Ovary (tissue), 9 donors: Measurements from ENCODE around the gene SEMA5A. TPM values are rescaled to one million over a fixed set of nuclear protein-coding genes. Genes with fewer than 3 reads are reported as not detected.
A peak's percentile ranks its signal among the peaks of the same experiment; 100 is the strongest.

Source experiments
- DNase-seq, 5 donors: peaks; one replicate each; pipeline ENCODE4 v3.0.0-alpha.2; 2019 to 2020
- H3K27ac ChIP-seq, 2 donors: fragments of 200-600 bp; one replicate each; pipeline versions ENCODE4 v1.5.1 to v1.8.0; 2019 to 2022
- H3K27me3 ChIP-seq: fragments of 200-600 bp; one replicate; pipeline ENCODE4 v1.8.0; 2022
- H3K36me3 ChIP-seq: fragments of 200-600 bp; sonication (generic); one replicate; pipeline ENCODE4 v1.5.1; 2019
- H3K4me1 ChIP-seq: one replicate; pipeline ENCODE4 v1.8.1; 2013; ENCODE audit warnings: mild to moderate bottlenecking, moderate library complexity; ENCODE audit not compliant: insufficient read depth
- H3K4me3 ChIP-seq: fragments of 200-600 bp; sonication (generic); one replicate; pipeline ENCODE4 v1.5.1; 2017
- H3K9me3 ChIP-seq, 2 donors: fragments of 200-600 bp in 1 of 2; sonication (generic) in 1 of 2; one replicate each; pipeline versions ENCODE4 v1.5.1 to v1.8.1; 2013 to 2019; ENCODE audit warnings: mild to moderate bottlenecking in 1 of 2, moderate library complexity in 1 of 2
- EP300 ChIP-seq: sonication (generic); formaldehyde crosslinking; IDR thresholded peaks from one replicate; pipeline ENCODE4 v1.6.1; 2017; ENCODE audit warnings: antibody characterized with exemption
- POLR2A ChIP-seq: fragments of 450-650 bp; IDR thresholded peaks from one replicate; pipeline ENCODE4 v1.6.1; 2017; ENCODE audit warnings: antibody characterized with exemption, mild to moderate bottlenecking, moderate library complexity
- whole genome bisulfite sequencing, 3 donors: extraction: QIAGEN DNeasy Blood & Tissue Kit in 1 of 3; methylation state at CpG; one replicate each; pipeline versions ENCODE4 v1.1.5 to v1.1.7; 2013 to 2017; 5-methylcytosine and 5-hydroxymethylcytosine counted together
- intact Hi-C, 4 donors: fragments of 100-400 bp; cut with DNase I; formaldehyde crosslinking; loops; one replicate each; pipeline versions ENCODE4 v1.11.0 to v1.15.1; 2022 to 2023
- polyA plus RNA-seq, 2 donors: library from polyadenylated mRNA; stranded (reverse); fragments of 200-250 nt in 1 of 2; fragments of 350-450 nt in 1 of 2; fragmentation: Illumina TruSeq in 1 of 2; extraction: RNeasy Lipid Tissue Mini Kit (QIAGEN cat#74804) in 1 of 2; gene quantifications; one replicate each; pipeline ENCODE4 v1.2.3, GENCODE V29; 2013 to 2014
- total RNA-seq, 7 donors: library from RNA; depleted of rRNA in 2 of 7; stranded (reverse); fragments of >200 nt in 2 of 7; fragmentation: NEBNext Ultra II Directional in 3 of 7; extraction: Animal tissue kit (Norgen Biotek cat#: 25700) in 3 of 7; gene quantifications; one replicate each; pipeline versions ENCODE4 v1.1.0 to v1.2.4, GENCODE V29; 2016 to 2023
- TF ChIP-seq, protein P1 (sequence below), 3 donors: fragments of 450-650 bp in 2 of 3; fragments of 200-600 bp in 1 of 3; IDR thresholded peaks; one replicate each; pipeline versions ENCODE4 v1.5.1 to v1.8.0; 2016 to 2022; ENCODE audit warnings: antibody characterized with exemption in 3 of 3, mild to moderate bottlenecking in 1 of 3
- donor health status: DM: no; HTN: no; CAD: no; lungs with moderate emphysema.
- donor health status: DM: no; HTN: no; CAD: no.
- donor health status: Bipolar disorder and iron deficiency.
- donor health status: DM: yes; HTN: yes; CAD: no.
- donor health status: DM: no; HTN: no; CAD: no.
- donor health status: DM: yes; HTN: yes; CAD: no.

Gene SEMA5A
- total and polyA plus RNA-seq, 9 donors, result 2.0 to 6.6 (median 4.3) TPM

DNA sequence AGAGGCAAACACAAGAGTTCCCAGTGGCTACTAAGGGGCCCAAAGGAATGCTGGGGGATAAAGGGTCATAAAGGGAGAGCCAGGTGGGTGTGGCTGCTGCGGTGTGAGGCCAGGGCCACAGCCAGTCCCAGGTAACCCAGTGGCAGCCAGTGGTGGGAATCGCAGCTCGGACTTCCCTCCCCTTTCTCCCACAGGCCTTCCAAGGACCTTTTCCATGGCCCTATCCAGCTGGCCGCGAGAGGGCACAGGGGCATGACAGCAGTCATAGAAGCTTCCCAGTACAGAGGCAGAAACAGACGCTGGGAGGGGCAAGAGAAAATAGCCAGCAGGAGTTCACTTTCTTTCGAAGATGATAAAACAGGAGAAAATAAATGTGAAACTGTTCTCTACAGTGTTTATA is 257.6 kb downstream of the SEMA5A start:
- no peak overlapping the region for H3K4me3 ChIP-seq
- no peaks in the 10 kb centered on the region for H3K9me3 ChIP-seq
- no peak for DNase-seq
- peaks cover 2% of the 10 kb centered on the region for H3K4me1 ChIP-seq
- no peak overlapping the region for H3K27ac ChIP-seq
- H3K36me3 ChIP-seq, result no peaks in the 10 kb centered on the region
- 23 to 37% (median 27%) methylated on average over 7 of the region's 7 CpGs for WGBS, 3 donors
- H3K27me3 ChIP-seq, result no peaks in the 10 kb centered on the region
- TF ChIP-seq POLR2A (no peak), EP300 (no peak)
- TF ChIP-seq, protein P1, sequence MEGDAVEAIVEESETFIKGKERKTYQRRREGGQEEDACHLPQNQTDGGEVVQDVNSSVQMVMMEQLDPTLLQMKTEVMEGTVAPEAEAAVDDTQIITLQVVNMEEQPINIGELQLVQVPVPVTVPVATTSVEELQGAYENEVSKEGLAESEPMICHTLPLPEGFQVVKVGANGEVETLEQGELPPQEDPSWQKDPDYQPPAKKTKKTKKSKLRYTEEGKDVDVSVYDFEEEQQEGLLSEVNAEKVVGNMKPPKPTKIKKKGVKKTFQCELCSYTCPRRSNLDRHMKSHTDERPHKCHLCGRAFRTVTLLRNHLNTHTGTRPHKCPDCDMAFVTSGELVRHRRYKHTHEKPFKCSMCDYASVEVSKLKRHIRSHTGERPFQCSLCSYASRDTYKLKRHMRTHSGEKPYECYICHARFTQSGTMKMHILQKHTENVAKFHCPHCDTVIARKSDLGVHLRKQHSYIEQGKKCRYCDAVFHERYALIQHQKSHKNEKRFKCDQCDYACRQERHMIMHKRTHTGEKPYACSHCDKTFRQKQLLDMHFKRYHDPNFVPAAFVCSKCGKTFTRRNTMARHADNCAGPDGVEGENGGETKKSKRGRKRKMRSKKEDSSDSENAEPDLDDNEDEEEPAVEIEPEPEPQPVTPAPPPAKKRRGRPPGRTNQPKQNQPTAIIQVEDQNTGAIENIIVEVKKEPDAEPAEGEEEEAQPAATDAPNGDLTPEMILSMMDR (IDR thresholded peaks at IDR 0.05), result no peak
- intact Hi-C loops, result no loop called here

DNA sequence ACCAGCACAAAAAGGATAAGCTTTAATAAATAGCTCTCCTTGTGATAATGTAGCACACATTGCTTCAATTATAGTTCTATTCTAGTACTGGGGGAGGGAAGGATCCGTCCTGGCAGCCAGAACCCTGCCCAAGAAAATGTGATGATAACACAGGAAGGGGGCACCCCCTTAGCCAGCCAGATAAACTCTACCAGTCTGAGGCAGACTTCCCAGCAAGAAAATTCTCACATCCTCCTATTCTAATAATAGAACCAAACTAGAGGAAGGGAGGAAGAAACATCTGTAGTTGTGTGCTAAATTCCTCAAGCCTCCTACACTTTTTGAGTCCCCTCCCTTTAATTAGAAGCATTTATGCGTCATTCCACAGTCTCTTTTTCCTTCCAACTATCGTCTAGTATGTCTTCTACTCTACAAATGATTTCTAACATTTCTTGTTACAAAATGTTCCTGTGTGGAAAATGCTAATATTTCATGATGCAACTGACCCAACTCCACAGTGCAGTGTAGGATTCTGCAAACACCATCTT is 261.0 kb downstream of the SEMA5A start:
- H3K4me3 ChIP-seq, result no peak overlapping the region
- intact Hi-C loops, result no loop called here
- no peaks in the 10 kb centered on the region for H3K36me3 ChIP-seq
- no peak overlapping the region for H3K27ac ChIP-seq
- TF ChIP-seq, protein P1 (IDR thresholded peaks at IDR 0.05), result no peak
- no peak for TF ChIP-seq EP300
- TF ChIP-seq POLR2A, result no peak
- WGBS, 3 donors, result 0 to 1% (median 0%) methylated on average over 3 of the region's 3 CpGs
- H3K9me3 ChIP-seq, result no peaks in the 10 kb centered on the region
- peaks cover 2% of the 10 kb centered on the region for H3K4me1 ChIP-seq
- no peaks in the 10 kb centered on the region for H3K27me3 ChIP-seq
- peak in 1 of 5 donors; percentile 20 for DNase-seq

DNA sequence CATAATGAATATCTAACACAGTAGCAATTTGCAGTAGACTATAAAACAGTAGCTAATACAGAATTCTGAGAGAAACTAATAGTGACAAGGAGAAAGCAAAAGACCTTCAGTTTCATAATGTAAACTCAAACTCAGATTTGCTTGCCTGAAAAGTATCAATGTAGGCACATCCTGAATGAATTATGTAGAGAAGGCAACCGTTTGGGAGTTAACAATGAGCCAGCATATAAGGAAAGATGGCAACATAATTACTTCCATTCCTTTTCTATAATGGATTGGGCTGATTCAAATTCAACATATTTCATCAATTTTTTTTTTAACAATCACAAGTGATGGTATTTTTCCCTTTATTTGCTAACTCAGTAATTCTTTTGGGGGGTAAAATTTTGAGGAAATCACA is 261.6 kb downstream of the SEMA5A start:
- whole genome bisulfite sequencing, 3 donors, result 6 to 15% (median 12%) methylated on average over 1 of the region's 1 CpG
- TF ChIP-seq POLR2A (no peak), EP300 (no peak)
- TF ChIP-seq, protein P1 (IDR thresholded peaks at IDR 0.05), result no peak
- no peaks in the 10 kb centered on the region for H3K9me3 ChIP-seq
- H3K27ac ChIP-seq, result no peak overlapping the region
- peaks cover 2% of the 10 kb centered on the region for H3K4me1 ChIP-seq
- H3K36me3 ChIP-seq, result no peaks in the 10 kb centered on the region
- H3K4me3 ChIP-seq, result no peak overlapping the region
- intact Hi-C loops, result no loop called here
- no peaks in the 10 kb centered on the region for H3K27me3 ChIP-seq
- no peak for DNase-seq

DNA sequence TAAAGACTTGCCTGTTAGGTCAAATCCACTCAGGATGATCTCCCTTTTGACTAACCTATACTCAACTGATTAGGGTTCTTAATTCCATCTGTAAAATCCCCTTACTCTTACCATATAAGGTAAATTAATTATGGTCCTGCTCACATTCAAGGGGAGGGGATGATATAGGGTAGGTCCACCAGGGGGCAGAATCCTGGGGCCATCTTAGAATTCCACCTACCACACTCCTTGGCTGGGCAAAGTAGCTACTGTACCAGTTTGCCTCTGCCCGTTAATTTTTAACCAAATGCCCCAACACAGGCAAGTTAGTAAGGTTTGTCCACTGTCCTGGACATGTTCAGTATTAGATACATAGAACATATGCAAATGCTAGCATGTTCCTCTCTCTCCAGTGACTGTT is 262.4 kb downstream of the SEMA5A start:
- WGBS, 3 donors, result 89 to 100% (median 95%) methylated on average over 1 of the region's 1 CpG
- Histone ChIP-seq H3K4me1 (peaks cover 2% of the 10 kb centered on the region), H3K27me3 (no peaks in the 10 kb centered on the region), H3K27ac (no peak overlapping the region), H3K36me3 (no peaks in the 10 kb centered on the region), H3K4me3 (no peak overlapping the region), H3K9me3 (no peaks in the 10 kb centered on the region)
- no peak for DNase-seq
- TF ChIP-seq, protein P1 (IDR thresholded peaks at IDR 0.05), result no peak
- no peak for TF ChIP-seq POLR2A
- TF ChIP-seq EP300, result no peak
- intact Hi-C loops, result no loop called here
